Keratinocyte (primary cell): ENCODE results near the gene OFD1. TPM values are rescaled to one million over a fixed set of nuclear protein-coding genes. Genes with fewer than 3 reads are reported as not detected.

Experiments used
- DNase-seq: peaks from one replicate; pipeline ENCODE4 v3.0.0-alpha.2; 2011; ENCODE audit warnings: low read depth, missing footprints, low spot score
- FAIRE-seq: peaks from 2 replicates; lab custom pipeline; 2011; peaks lifted over from hg19 to GRCh38; lab: Jason Lieb, UNC
- H2AFZ ChIP-seq: 2 replicates; pipeline ENCODE4 v1.6.0; 2012; ENCODE audit warnings: low read length, control low read depth, inconsistent platforms; ENCODE audit not compliant: control insufficient read depth
- H3K27ac ChIP-seq: 2 replicates; pipeline ENCODE4 v1.5.1; 2011; ENCODE audit warnings: low read length; ENCODE audit not compliant: control insufficient read depth, insufficient read depth
- H3K27me3 ChIP-seq: 3 replicates; pipeline ENCODE4 v1.6.0; 2011; ENCODE audit warnings: low read length; ENCODE audit not compliant: control insufficient read depth, insufficient read depth; ENCODE audit errors: extremely low read depth
- H3K36me3 ChIP-seq, 2 experiments: 2 replicates in 1 of 2; 3 replicates in 1 of 2; pipeline ENCODE4 v1.5.1; 2011; ENCODE audit warnings: low read length in 2 of 2, mild to moderate bottlenecking in 1 of 2; ENCODE audit not compliant: control insufficient read depth in 2 of 2, insufficient read depth in 2 of 2; ENCODE audit errors: extremely low read depth in 1 of 2
- H3K4me1 ChIP-seq: 3 replicates; pipeline ENCODE4 v1.5.1; 2011; ENCODE audit warnings: low read length; ENCODE audit not compliant: control insufficient read depth, insufficient read depth; ENCODE audit errors: extremely low read depth
- H3K4me2 ChIP-seq: 3 replicates; pipeline ENCODE4 v1.6.0; 2011; ENCODE audit warnings: low read depth, low read length; ENCODE audit not compliant: control insufficient read depth, insufficient read depth; ENCODE audit errors: extremely low read depth
- H3K4me3 ChIP-seq, 3 experiments: fragments of 200-600 bp in 1 of 3; sonication (generic) in 1 of 3; 2 replicates in 2 of 3; 3 replicates in 1 of 3; pipeline ENCODE4 v1.5.1; 2011 to 2016; ENCODE audit warnings: low read length in 3 of 3, mild to moderate bottlenecking in 3 of 3, control low read depth in 2 of 3, inconsistent platforms in 1 of 3, low read depth in 1 of 3, mixed read lengths in 1 of 3, mixed run types in 1 of 3, moderate library complexity in 1 of 3; ENCODE audit not compliant: control insufficient read depth in 2 of 3, insufficient read depth in 2 of 3; ENCODE audit errors: extremely low read depth in 1 of 3
- H3K79me2 ChIP-seq: 2 replicates; pipeline ENCODE4 v1.6.0; 2012; ENCODE audit warnings: low read length; ENCODE audit not compliant: control insufficient read depth, insufficient read depth
- H3K9ac ChIP-seq: 3 replicates; pipeline ENCODE4 v1.6.0; 2011; ENCODE audit warnings: low read length; ENCODE audit not compliant: control insufficient read depth, insufficient read depth; ENCODE audit errors: extremely low read depth
- H3K9me1 ChIP-seq: 3 replicates; pipeline ENCODE4 v1.6.0; 2011; ENCODE audit warnings: low read length; ENCODE audit not compliant: control insufficient read depth, insufficient read depth; ENCODE audit errors: extremely low read depth
- H3K9me3 ChIP-seq: 2 replicates; pipeline ENCODE4 v1.5.1; 2012; ENCODE audit warnings: low read depth, low read length; ENCODE audit not compliant: control insufficient read depth
- H4K20me1 ChIP-seq: 3 replicates; pipeline ENCODE4 v1.6.0; 2011; ENCODE audit warnings: low read length; ENCODE audit not compliant: control insufficient read depth, insufficient read depth; ENCODE audit errors: extremely low read depth
- EZH2 ChIP-seq: IDR thresholded peaks from one replicate; pipeline ENCODE4 v1.6.1; 2012; ENCODE audit warnings: inconsistent platforms, mild to moderate bottlenecking, low read length, moderate library complexity
- dilution Hi-C: fragments of 300-500 bp; cut with MboI; formaldehyde crosslinking; loops from one replicate; pipeline ENCODE4 v1.7.0; 2020; ENCODE audit warnings: low sequenced_read_pairs; ENCODE audit not compliant: extremely low pct_ligation_motif_present
- polyA plus RNA-seq, 5 experiments: library from polyadenylated mRNA; depleted of rRNA in 3 of 5; stranded (reverse) in 3 of 5; stranded (forward) in 1 of 5; unstranded in 1 of 5; fragments of >200 nt; gene quantifications; 1 replicate in 1 of 5; 2 replicates in 3 of 5; 3 replicates in 1 of 5; pipeline versions ENCODE4 v1.2.1 to v1.2.3, GENCODE V29; 2011 to 2012; ENCODE audit warnings: missing spikeins in 2 of 5, low read depth in 1 of 5, low replicate concordance in 1 of 5
- TF ChIP-seq, protein P1 (sequence below), 3 experiments: IDR thresholded peaks in 1 of 3; conservative IDR thresholded peaks in 1 of 3; optimal IDR thresholded peaks in 1 of 3; 2 replicates in 2 of 3; 3 replicates in 1 of 3; pipeline versions ENCODE3 to v1.5.1; 2011; ENCODE audit warnings: low read length in 3 of 3, mild to moderate bottlenecking in 3 of 3, moderate library complexity in 2 of 3, control low read depth in 1 of 3, inconsistent platforms in 1 of 3; ENCODE audit not compliant: insufficient read depth in 2 of 3; ENCODE audit errors: extremely low read depth in 1 of 3

Gene OFD1
- polyA plus RNA-seq, 1 donor (not counting 4 experiments of a cell fraction or from before 2014, with no cell fraction given): 18.3 TPM

DNA sequence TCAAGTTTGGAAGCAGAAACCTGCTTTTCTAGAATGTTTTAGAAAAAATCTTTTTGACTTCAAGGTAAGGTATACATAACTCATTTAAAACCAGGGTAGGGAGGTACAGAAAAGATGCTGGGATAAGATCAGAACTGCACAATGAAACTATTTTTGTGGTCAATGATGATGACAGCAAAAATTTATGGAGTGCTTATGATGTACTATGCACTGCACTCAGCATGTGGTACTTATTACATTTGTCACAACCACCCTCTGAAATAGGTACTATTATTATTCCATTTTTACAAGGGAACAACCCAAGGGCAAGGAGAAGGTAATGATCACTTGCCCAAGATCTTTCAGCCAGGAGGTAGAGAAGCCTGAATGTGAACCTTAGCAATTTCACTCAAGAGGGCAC lies 74.3 kb downstream of the OFD1 start:
- Histone ChIP-seq H3K9me1 (no peaks in the 10 kb centered on the region), H3K27me3 (peaks cover 4% of the 10 kb centered on the region), H3K4me3 (no peak overlapping the region), H3K79me2 (no peaks in the 10 kb centered on the region), H3K9ac (no peak overlapping the region), H3K4me1 (no peaks in the 10 kb centered on the region), H4K20me1 (no peaks in the 10 kb centered on the region), H3K36me3 (no peaks in the 10 kb centered on the region), H3K27ac (no peak overlapping the region), H3K9me3 (no peaks in the 10 kb centered on the region), H2AFZ (no peak overlapping the region), H3K4me2 (no peak overlapping the region)
- dilution Hi-C loops: no loop called here
- DNase-seq (no peak), FAIRE-seq (no peak)
- TF ChIP-seq, protein P1, sequence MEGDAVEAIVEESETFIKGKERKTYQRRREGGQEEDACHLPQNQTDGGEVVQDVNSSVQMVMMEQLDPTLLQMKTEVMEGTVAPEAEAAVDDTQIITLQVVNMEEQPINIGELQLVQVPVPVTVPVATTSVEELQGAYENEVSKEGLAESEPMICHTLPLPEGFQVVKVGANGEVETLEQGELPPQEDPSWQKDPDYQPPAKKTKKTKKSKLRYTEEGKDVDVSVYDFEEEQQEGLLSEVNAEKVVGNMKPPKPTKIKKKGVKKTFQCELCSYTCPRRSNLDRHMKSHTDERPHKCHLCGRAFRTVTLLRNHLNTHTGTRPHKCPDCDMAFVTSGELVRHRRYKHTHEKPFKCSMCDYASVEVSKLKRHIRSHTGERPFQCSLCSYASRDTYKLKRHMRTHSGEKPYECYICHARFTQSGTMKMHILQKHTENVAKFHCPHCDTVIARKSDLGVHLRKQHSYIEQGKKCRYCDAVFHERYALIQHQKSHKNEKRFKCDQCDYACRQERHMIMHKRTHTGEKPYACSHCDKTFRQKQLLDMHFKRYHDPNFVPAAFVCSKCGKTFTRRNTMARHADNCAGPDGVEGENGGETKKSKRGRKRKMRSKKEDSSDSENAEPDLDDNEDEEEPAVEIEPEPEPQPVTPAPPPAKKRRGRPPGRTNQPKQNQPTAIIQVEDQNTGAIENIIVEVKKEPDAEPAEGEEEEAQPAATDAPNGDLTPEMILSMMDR (optimal IDR thresholded peaks at IDR 0.05 in 1 of 3, IDR thresholded peaks at IDR 0.05 in 1 of 3, conservative IDR thresholded peaks at IDR 0.05 in 1 of 3; ENCODE audit: extremely low read depth in 1 of 3, insufficient read depth in 2 of 3, low read length in 3 of 3): no peak
- TF ChIP-seq EZH2: no peak

DNA sequence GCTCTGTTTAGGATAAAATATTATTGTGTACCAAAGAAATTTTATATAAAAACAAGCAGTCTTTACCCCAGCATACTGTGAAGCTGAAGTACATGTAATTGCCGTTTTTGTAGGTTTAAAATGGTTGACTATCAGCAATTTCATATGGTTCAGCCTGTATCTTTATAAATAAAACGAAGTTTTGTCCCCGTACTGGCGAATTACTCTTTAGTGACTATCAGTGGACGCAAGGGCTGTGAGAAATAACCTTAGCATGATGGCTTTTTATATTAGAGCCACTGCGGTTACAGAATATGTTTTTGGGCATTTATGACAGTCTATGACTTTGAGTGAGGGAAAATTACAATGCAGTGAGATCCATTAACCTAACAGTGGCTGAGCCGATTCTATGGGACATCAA lies 81.1 kb downstream of the OFD1 start:
- TF ChIP-seq, protein P1 (optimal IDR thresholded peaks at IDR 0.05 in 1 of 3, IDR thresholded peaks at IDR 0.05 in 1 of 3, conservative IDR thresholded peaks at IDR 0.05 in 1 of 3; ENCODE audit: extremely low read depth in 1 of 3, insufficient read depth in 2 of 3, low read length in 3 of 3): no peak
- TF ChIP-seq EZH2: no peak
- FAIRE-seq: no peak
- no peaks in the 10 kb centered on the region for H3K36me3 ChIP-seq
- no peaks in the 10 kb centered on the region for H3K9me3 ChIP-seq
- H3K9ac ChIP-seq: no peak overlapping the region
- H3K4me2 ChIP-seq: no peak overlapping the region
- peaks cover 32% of the 10 kb centered on the region for H3K27me3 ChIP-seq
- dilution Hi-C loops: no loop called here
- no peaks in the 10 kb centered on the region for H3K4me1 ChIP-seq
- no peak for DNase-seq
- H3K27ac ChIP-seq: no peak overlapping the region
- H3K9me1 ChIP-seq: no peaks in the 10 kb centered on the region
- H4K20me1 ChIP-seq: no peaks in the 10 kb centered on the region
- no peaks in the 10 kb centered on the region for H3K79me2 ChIP-seq
- no peak overlapping the region for H3K4me3 ChIP-seq
- no peak overlapping the region for H2AFZ ChIP-seq
